Naive thymus-derived CD4-positive, alpha-beta T cell (primary cell): Measurements from ENCODE around the gene TMTC2. TPM values are rescaled to one million over a fixed set of nuclear protein-coding genes. Genes with fewer than 3 reads are reported as not detected.

Source experiments
- ATAC-seq: fragments of 150-1000 bp; cut with Tn5 transposase; 2 replicates; pipeline ENCODE4 v1.10.0; 2021; ENCODE audit warnings: mild to moderate bottlenecking, moderate library complexity
- CTCF ChIA-PET: fragments of 350-600 bp; sonication (Branson Sonifier 250); formaldehyde crosslinking; loops from one replicate; lab custom pipeline; 2021; ENCODE audit warnings: antibody characterized with exemption; lab: Charles Lee
- POLR2A ChIA-PET: fragments of 350-600 bp; sonication (Branson Sonifier 250); formaldehyde crosslinking; loops from one replicate; lab custom pipeline; 2021; ENCODE audit warnings: antibody characterized with exemption, inconsistent platforms; lab: Charles Lee
- DNase-seq, 9 donors: peaks; one replicate each; pipeline versions ENCODE4 v3.0.0 to v3.0.0-alpha.2; 2020 to 2022; ENCODE audit warnings: mixed read lengths in 1 of 9
- H3K27ac ChIP-seq: one replicate; pipeline ENCODE4 v1.7.0; 2013; ENCODE audit warnings: mild to moderate bottlenecking, low read depth, low read length, moderate library complexity
- H3K27me3 ChIP-seq, 2 donors: one replicate each; pipeline ENCODE4 v1.7.0; 2013; ENCODE audit warnings: low read length in 2 of 2, mild to moderate bottlenecking in 2 of 2, moderate library complexity in 2 of 2; ENCODE audit not compliant: control insufficient read depth in 2 of 2, insufficient read depth in 2 of 2
- H3K36me3 ChIP-seq, 3 experiments: 1 replicate in 2 of 3; 2 replicates in 1 of 3; pipeline ENCODE4 v1.7.0; 2013; ENCODE audit warnings: low read length in 3 of 3, mild to moderate bottlenecking in 3 of 3, moderate library complexity in 1 of 3; ENCODE audit not compliant: insufficient read depth in 3 of 3, control insufficient read depth in 2 of 3
- H3K4me1 ChIP-seq, 2 donors: one replicate each; pipeline ENCODE4 v1.7.0; 2013; ENCODE audit warnings: low read length in 2 of 2, mild to moderate bottlenecking in 2 of 2, moderate library complexity in 1 of 2; ENCODE audit not compliant: control insufficient read depth in 2 of 2, insufficient read depth in 2 of 2
- H3K4me3 ChIP-seq: 2 replicates; pipeline ENCODE4 v1.7.0; 2013; ENCODE audit warnings: mild to moderate bottlenecking, low read length
- H3K9me3 ChIP-seq, 3 experiments: 1 replicate in 2 of 3; 2 replicates in 1 of 3; pipeline ENCODE4 v1.7.0; 2013; ENCODE audit warnings: low read length in 3 of 3; ENCODE audit not compliant: control insufficient read depth in 2 of 3
- H3K27ac Mint-ChIP-seq, 9 donors: one replicate each; pipeline ENCODE4 v1.8.0; 2020 to 2022; ENCODE audit warnings: mixed read lengths in 9 of 9, mild to moderate bottlenecking in 8 of 9, moderate library complexity in 5 of 9, inconsistent platforms in 2 of 9
- H3K27me3 Mint-ChIP-seq, 5 donors: one replicate each; pipeline ENCODE4 v1.8.0; 2021 to 2022; ENCODE audit warnings: mixed read lengths in 5 of 5, mild to moderate bottlenecking in 1 of 5
- H3K36me3 Mint-ChIP-seq, 5 donors: one replicate each; pipeline ENCODE4 v1.8.0; 2020 to 2022; ENCODE audit warnings: mixed read lengths in 5 of 5, mild to moderate bottlenecking in 3 of 5, inconsistent platforms in 1 of 5
- H3K4me1 Mint-ChIP-seq, 7 donors: one replicate each; pipeline ENCODE4 v1.8.0; 2020 to 2022; ENCODE audit warnings: mixed read lengths in 7 of 7, mild to moderate bottlenecking in 3 of 7, inconsistent platforms in 1 of 7
- H3K4me3 Mint-ChIP-seq, 10 donors: one replicate each; pipeline ENCODE4 v1.8.0; 2020 to 2022; ENCODE audit warnings: mild to moderate bottlenecking in 10 of 10, mixed read lengths in 10 of 10, moderate library complexity in 6 of 10, inconsistent platforms in 2 of 10
- H3K9me3 Mint-ChIP-seq, 11 donors: one replicate each; pipeline ENCODE4 v1.8.0; 2020 to 2022; ENCODE audit warnings: mixed read lengths in 11 of 11, mild to moderate bottlenecking in 4 of 11, inconsistent platforms in 1 of 11, moderate library complexity in 1 of 11
- intact Hi-C, 2 donors: fragments of 100-400 bp; cut with micrococcal nuclease; formaldehyde crosslinking; loops; one replicate each; pipeline ENCODE4 v1.15.1; 2023
- polyA plus RNA-seq, 2 donors: library from polyadenylated mRNA; unstranded; fragments of 300-500 nt; fragmentation: Illumina TruSeq; gene quantifications; one replicate each; pipeline ENCODE4 v1.2.3, GENCODE V29; 2021
- total RNA-seq, 6 experiments: library from RNA in 5 of 6; stranded (reverse) in 5 of 6; gene quantifications; 1 replicate in 5 of 6; 2 replicates in 1 of 6; pipeline ENCODE4 v1.2.3 and lab custom pipeline; 2021 to 2026

Gene TMTC2
- total and polyA plus RNA-seq, 7 experiments from 2014 or later: 3.1 to 11.1 (median 4.7) TPM; not detected in 2

- Mint-ChIP-seq H3K4me1 (peaks cover 0 to 15% (median 0%) of the 10 kb centered on the region in 7 donors), H3K4me3 (peak overlapping the region in 1 of 10 donors; percentile 13)
- CTCF ChIA-PET: no interaction called here
These were observed 35.9 kb upstream of the TMTC2 start for GRCh38 chr12:82650627-82651337.

GRCh38 chr12:82651489-82651888, 35.2 kb upstream of the TMTC2 start:
- Histone ChIP-seq H3K36me3 (no peaks in the 10 kb centered on the region), H3K4me1 (no peaks in the 10 kb centered on the region), H3K9me3 (no peaks in the 10 kb centered on the region), H3K27me3 (no peaks in the 10 kb centered on the region), H3K27ac (no peak overlapping the region), H3K4me3 (no peak overlapping the region)
- POLR2A ChIA-PET: no interaction called here
- no peak for DNase-seq
- peaks cover 0 to 4% (median 0%) of the 10 kb centered on the region in 11 donors for H3K9me3 Mint-ChIP-seq
- H3K4me1 Mint-ChIP-seq: peaks cover 0 to 15% (median 0%) of the 10 kb centered on the region in 7 donors
- ATAC-seq: no peak
- peaks cover 0 to 11% (median 6%) of the 10 kb centered on the region in 5 donors for H3K27me3 Mint-ChIP-seq
- H3K36me3 Mint-ChIP-seq: no peaks in the 10 kb centered on the region
- CTCF ChIA-PET: no interaction called here
- intact Hi-C loops: no loop called here
- H3K27ac Mint-ChIP-seq: no peak overlapping the region
- H3K4me3 Mint-ChIP-seq: no peak overlapping the region

More at GRCh38 chr12:82650627-82651337, 35.9 kb upstream of the TMTC2 start:
- Histone ChIP-seq H3K27ac (no peak overlapping the region), H3K36me3 (no peaks in the 10 kb centered on the region), H3K9me3 (no peaks in the 10 kb centered on the region), H3K4me1 (no peaks in the 10 kb centered on the region), H3K4me3 (no peak overlapping the region), H3K27me3 (no peaks in the 10 kb centered on the region)
- Mint-ChIP-seq H3K27ac (peak overlapping the region in 1 of 9 donors; percentile 6), H3K27me3 (peaks cover 0 to 6% (median 3%) of the 10 kb centered on the region in 5 donors), H3K9me3 (peaks cover 0 to 4% (median 0%) of the 10 kb centered on the region in 11 donors), H3K36me3 (no peaks in the 10 kb centered on the region)
- intact Hi-C loops: no loop called here
- DNase-seq: no peak
- no peak for ATAC-seq
- POLR2A ChIA-PET: no interaction called here

- Mint-ChIP-seq H3K4me1 (peaks cover 0 to 15% (median 0%) of the 10 kb centered on the region in 7 donors), H3K9me3 (peaks cover 0 to 4% (median 0%) of the 10 kb centered on the region in 11 donors), H3K36me3 (no peaks in the 10 kb centered on the region), H3K27ac (no peak overlapping the region), H3K27me3 (peaks cover 0 to 13% (median 6%) of the 10 kb centered on the region in 5 donors), H3K4me3 (no peak overlapping the region)
- Histone ChIP-seq H3K4me1 (no peaks in the 10 kb centered on the region), H3K27ac (no peak overlapping the region), H3K4me3 (no peak overlapping the region), H3K9me3 (no peaks in the 10 kb centered on the region), H3K27me3 (no peaks in the 10 kb centered on the region), H3K36me3 (no peaks in the 10 kb centered on the region)
- ATAC-seq: no peak
- DNase-seq: no peak
- ChIA-PET CTCF (no interaction called here), POLR2A (no interaction called here)
- intact Hi-C loops: no loop called here
These were observed 34.6 kb upstream of the TMTC2 start for GRCh38 chr12:82652071-82652470.

GRCh38 chr12:82655751-82656150, 31.0 kb upstream of the TMTC2 start:
- H3K27ac Mint-ChIP-seq: no peak overlapping the region
- ChIA-PET CTCF (no interaction called here), POLR2A (no interaction called here)
- Histone ChIP-seq H3K27me3 (no peaks in the 10 kb centered on the region), H3K4me1 (no peaks in the 10 kb centered on the region), H3K27ac (no peak overlapping the region), H3K4me3 (no peak overlapping the region), H3K36me3 (no peaks in the 10 kb centered on the region), H3K9me3 (no peaks in the 10 kb centered on the region)
- H3K9me3 Mint-ChIP-seq: peaks cover 0 to 6% (median 0%) of the 10 kb centered on the region in 11 donors
- no peaks in the 10 kb centered on the region for H3K36me3 Mint-ChIP-seq
- ATAC-seq (no peak), DNase-seq (no peak)
- H3K27me3 Mint-ChIP-seq: peaks cover 0 to 14% (median 7%) of the 10 kb centered on the region in 5 donors
- intact Hi-C loops: no loop called here
- H3K4me3 Mint-ChIP-seq: no peak overlapping the region
- peaks cover 0 to 7% (median 0%) of the 10 kb centered on the region in 7 donors for H3K4me1 Mint-ChIP-seq

- peaks cover 0 to 23% (median 20%) of the 10 kb centered on the region in 5 donors for H3K27me3 Mint-ChIP-seq
These were observed 27.1 kb upstream of the TMTC2 start for GRCh38 chr12:82659343-82660207.

GRCh38 chr12:82660541-82661325, 26.0 kb upstream of the TMTC2 start:
- Histone ChIP-seq H3K27ac (no peak overlapping the region), H3K36me3 (no peaks in the 10 kb centered on the region), H3K4me3 (no peak overlapping the region), H3K27me3 (no peaks in the 10 kb centered on the region), H3K9me3 (no peaks in the 10 kb centered on the region), H3K4me1 (no peaks in the 10 kb centered on the region)
- peaks cover 0 to 5% (median 0%) of the 10 kb centered on the region in 11 donors for H3K9me3 Mint-ChIP-seq
- no peak overlapping the region for H3K4me3 Mint-ChIP-seq
- POLR2A ChIA-PET: no interaction called here
- DNase-seq (no peak), ATAC-seq (no peak)
- CTCF ChIA-PET: no interaction called here
- no peaks in the 10 kb centered on the region for H3K4me1 Mint-ChIP-seq
- H3K27me3 Mint-ChIP-seq: peaks cover 0 to 26% (median 22%) of the 10 kb centered on the region in 5 donors
- no peak overlapping the region for H3K27ac Mint-ChIP-seq
- H3K36me3 Mint-ChIP-seq: no peaks in the 10 kb centered on the region
- intact Hi-C loops: no loop called here

More at GRCh38 chr12:82659343-82660207, 27.1 kb upstream of the TMTC2 start:
- no peak overlapping the region for H3K27ac Mint-ChIP-seq
- no peak for ATAC-seq
- no peaks in the 10 kb centered on the region for H3K27me3 ChIP-seq
- no peaks in the 10 kb centered on the region for H3K9me3 ChIP-seq
- no peak overlapping the region for H3K27ac ChIP-seq
- POLR2A ChIA-PET: no interaction called here
- DNase-seq: no peak
- H3K4me1 Mint-ChIP-seq: no peaks in the 10 kb centered on the region
- H3K4me1 ChIP-seq: no peaks in the 10 kb centered on the region
- intact Hi-C loops: no loop called here
- CTCF ChIA-PET: no interaction called here
- peaks cover 0 to 6% (median 0%) of the 10 kb centered on the region in 11 donors for H3K9me3 Mint-ChIP-seq
- no peak overlapping the region for H3K4me3 ChIP-seq
- H3K4me3 Mint-ChIP-seq: no peak overlapping the region
- no peaks in the 10 kb centered on the region for H3K36me3 Mint-ChIP-seq
- H3K36me3 ChIP-seq: no peaks in the 10 kb centered on the region
